ENCODE data around the gene OR51A4.

OR51A4 gene

GRCh38 chr11:4922304-4922703, 25.1 kb downstream of the OR51A4 start:
- H3K4me3 ChIP-seq (ENCODE audit: low read length): no peak overlapping the region
- TF ChIP-seq ZNF274 (IDR thresholded peaks at IDR 0.05; ENCODE audit: low read depth, low read length): no peak

- H3K4me3 ChIP-seq (ENCODE audit: low read length): no peak overlapping the region
- TF ChIP-seq ZNF274 (IDR thresholded peaks at IDR 0.05; ENCODE audit: low read depth, low read length): no peak
Measured at GRCh38 chr11:4921796-4922195, 25.6 kb downstream of the OR51A4 start.

- no peak for TF ChIP-seq ZNF274 (IDR thresholded peaks at IDR 0.05; ENCODE audit: low read depth, low read length)
- no peak within 1 kb of the TSS for H3K4me3 ChIP-seq (ENCODE audit: low read length)
Measured at GRCh38 chr11:4919250-4919649, 28.2 kb downstream of the OR51A4 start, which contains the start of gene OR51G2. OR51G2 (minus strand) TSS chr11:4919350; CDS start chr11:4915663, 3,687 bp downstream.

- no peak overlapping the region for H3K4me3 ChIP-seq (ENCODE audit: low read length)
- no peak for TF ChIP-seq ZNF274 (IDR thresholded peaks at IDR 0.05; ENCODE audit: low read depth, low read length)
Measured at GRCh38 chr11:4916581-4916980, 30.8 kb downstream of the OR51A4 start.

- no peak within 1 kb of the TSS for H3K4me3 ChIP-seq (ENCODE audit: low read length)
- TF ChIP-seq ZNF274 (IDR thresholded peaks at IDR 0.05; ENCODE audit: low read depth, low read length): no peak
Measured at GRCh38 chr11:4903484-4903883, 43.9 kb downstream of the OR51A4 start, which contains the start of gene OR51A7. OR51A7 (plus strand) TSS chr11:4903783; CDS start chr11:4907370, 3,587 bp downstream.
